Measurements from ENCODE around the gene FXYD7.
"Not testable (repeated sequence)": the region's sequence is repeated elsewhere in the genome, so short reads cannot be mapped to it uniquely, and the experiment has no call there.

Gene FXYD7

DNA sequence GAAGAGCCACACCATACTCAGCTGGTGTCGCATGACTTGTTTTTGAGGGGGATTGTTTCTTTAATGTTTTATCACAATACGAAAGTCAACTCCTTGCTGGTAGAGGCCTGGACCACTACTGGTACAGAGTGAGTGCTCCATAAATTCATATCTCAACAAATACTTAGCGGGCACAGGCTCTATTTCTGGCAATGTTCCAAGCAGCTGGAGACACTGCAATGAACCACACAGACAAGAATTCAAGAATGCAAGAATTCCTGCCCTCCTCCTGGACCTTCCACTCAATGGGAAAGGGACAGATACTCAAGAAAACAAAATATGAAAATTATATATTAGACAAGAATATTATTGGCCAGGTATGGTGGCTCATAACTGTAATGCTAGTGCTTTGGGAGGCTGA lies 6.4 kb downstream of the FXYD7 start:
- no peak overlapping the region for H3K14ac ChIP-seq (ENCODE audit: low read length)
- no peak overlapping the region for H3K4ac ChIP-seq (ENCODE audit: low read depth, low read length)
- no peak overlapping the region for H2AK5ac ChIP-seq (ENCODE audit: low read length)
- H3K23ac ChIP-seq (ENCODE audit: low read length) = no peak overlapping the region
- H2BK12ac ChIP-seq (ENCODE audit: low read length) = no peak overlapping the region
- no peaks in the 10 kb centered on the region for H3K36me3 ChIP-seq (ENCODE audit: control insufficient read depth in 1 of 2, insufficient read depth in 2 of 2, low read length in 2 of 2)
- H4K8ac ChIP-seq (ENCODE audit: low read depth, low read length) = no peak overlapping the region
- no peaks in the 10 kb centered on the region for H3K79me2 ChIP-seq (ENCODE audit: control insufficient read depth, insufficient read depth, low read length, poor library complexity)
- H3K18ac ChIP-seq (ENCODE audit: low read length) = no peak overlapping the region
- DNase-seq = peak in 1 of 2 donors; percentile 55
- no peak overlapping the region for H4K12ac ChIP-seq (ENCODE audit: low read depth, low read length)
- H3K4me3 ChIP-seq (ENCODE audit: low read depth, low read length) = no peak overlapping the region
- H3K9me3 ChIP-seq (ENCODE audit: insufficient read depth, low read depth, low read length) = peaks cover 2% of the 10 kb centered on the region
- no peak overlapping the region for H4K91ac ChIP-seq (ENCODE audit: low read depth, low read length)
- no peak overlapping the region for H3K27ac ChIP-seq (ENCODE audit: low read depth, low read length)
- H2AFZ ChIP-seq (ENCODE audit: insufficient read depth, low read length, poor library complexity) = no peak overlapping the region
- peaks cover 4 to 11% of the 10 kb centered on the region in 2 experiments for H3K4me1 ChIP-seq (ENCODE audit: control insufficient read depth in 1 of 2, insufficient read depth in 2 of 2, low read length in 2 of 2)
- WGBS (ENCODE audit: extremely low coverage, insufficient coverage, insufficient read length) = no CpG with 5 or more reads among the region's 3 CpGs
- no peak overlapping the region for H2BK5ac ChIP-seq (ENCODE audit: low read depth, low read length, poor library complexity)
- H3K27me3 ChIP-seq (ENCODE audit: insufficient read depth, low read length) = no peaks in the 10 kb centered on the region
- no peak overlapping the region for H3K9ac ChIP-seq (ENCODE audit: low read length)
- H3K79me1 ChIP-seq (ENCODE audit: low read length) = peaks cover 5% of the 10 kb centered on the region
- no peak overlapping the region for H3K4me2 ChIP-seq (ENCODE audit: low read length)
- H2BK120ac ChIP-seq (ENCODE audit: insufficient read depth, low read length, poor library complexity) = no peak overlapping the region

DNA sequence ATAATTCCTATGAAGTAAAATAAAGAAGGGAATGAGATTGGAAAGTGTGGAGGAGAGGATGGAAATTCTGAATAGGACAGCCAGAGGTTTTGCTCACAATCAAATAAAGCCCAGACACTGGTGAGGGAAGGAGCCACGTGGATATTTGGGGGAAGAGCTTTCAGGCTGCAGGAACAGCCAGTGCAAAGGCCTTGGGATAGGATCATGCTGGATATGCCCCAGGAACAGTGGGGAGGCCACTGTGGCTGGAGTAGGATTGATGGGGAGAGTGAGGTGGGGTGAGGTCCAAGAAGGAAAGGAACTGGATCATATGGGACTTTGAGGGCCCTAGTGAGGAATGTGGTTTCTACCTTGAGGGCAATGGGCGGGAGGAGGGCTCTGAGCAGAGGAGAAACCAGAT lies 7.4 kb downstream of the FXYD7 start:
- Histone ChIP-seq H3K27me3 (ENCODE audit: insufficient read depth, low read length) (no peaks in the 10 kb centered on the region), H2BK5ac (ENCODE audit: low read depth, low read length, poor library complexity) (no peak overlapping the region), H3K9me3 (ENCODE audit: insufficient read depth, low read depth, low read length) (peaks cover 2% of the 10 kb centered on the region), H3K4ac (ENCODE audit: low read depth, low read length) (no peak overlapping the region), H4K91ac (ENCODE audit: low read depth, low read length) (no peak overlapping the region), H2BK12ac (ENCODE audit: low read length) (no peak overlapping the region), H3K14ac (ENCODE audit: low read length) (no peak overlapping the region), H3K9ac (ENCODE audit: low read length) (no peak overlapping the region), H2AFZ (ENCODE audit: insufficient read depth, low read length, poor library complexity) (no peak overlapping the region), H3K4me2 (ENCODE audit: low read length) (no peak overlapping the region), H4K12ac (ENCODE audit: low read depth, low read length) (no peak overlapping the region), H3K4me3 (ENCODE audit: low read depth, low read length) (no peak overlapping the region), H3K18ac (ENCODE audit: low read length) (no peak overlapping the region), H3K27ac (ENCODE audit: low read depth, low read length) (no peak overlapping the region), H3K79me2 (ENCODE audit: control insufficient read depth, insufficient read depth, low read length, poor library complexity) (peaks cover 3% of the 10 kb centered on the region), H2BK120ac (ENCODE audit: insufficient read depth, low read length, poor library complexity) (no peak overlapping the region), H3K23ac (ENCODE audit: low read length) (no peak overlapping the region), H4K8ac (ENCODE audit: low read depth, low read length) (no peak overlapping the region), H3K4me1 (ENCODE audit: control insufficient read depth in 1 of 2, insufficient read depth in 2 of 2, low read length in 2 of 2) (peaks cover 7 to 14% of the 10 kb centered on the region in 2 experiments), H3K79me1 (ENCODE audit: low read length) (peaks cover 12% of the 10 kb centered on the region), H2AK5ac (ENCODE audit: low read length) (no peak overlapping the region), H3K36me3 (ENCODE audit: control insufficient read depth in 1 of 2, insufficient read depth in 2 of 2, low read length in 2 of 2) (no peaks in the 10 kb centered on the region)
- WGBS (ENCODE audit: extremely low coverage, insufficient coverage, insufficient read length) = no CpG with 5 or more reads among the region's 2 CpGs
- no peak for DNase-seq

- WGBS (ENCODE audit: extremely low coverage, insufficient coverage, insufficient read length) = no CpG with 5 or more reads among the region's 20 CpGs
These were observed 8.4 kb downstream of the FXYD7 start for GRCh38 chr19:35151273-35152065.

DNA sequence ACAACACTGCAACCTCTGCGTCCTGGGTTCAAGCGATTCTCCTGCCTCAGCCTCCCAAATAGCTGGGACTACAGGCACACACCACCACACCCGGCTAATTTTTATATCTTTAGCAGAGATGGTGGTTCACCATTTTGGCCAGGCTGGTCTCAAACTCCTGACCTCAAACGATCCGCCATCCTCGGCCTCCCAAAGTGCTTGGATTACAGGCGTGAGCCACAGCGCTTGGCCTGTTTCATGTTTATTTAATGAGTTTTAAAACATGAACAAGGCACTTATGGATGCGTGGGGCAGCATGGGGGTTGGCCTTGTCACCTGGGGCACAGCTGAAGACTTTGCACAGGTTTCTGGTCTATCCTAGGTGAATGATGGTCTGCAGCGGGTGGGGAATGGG lies 10.1 kb downstream of the FXYD7 start:
- H3K79me2 ChIP-seq (ENCODE audit: control insufficient read depth, insufficient read depth, low read length, poor library complexity); H2AK5ac ChIP-seq (ENCODE audit: low read length); H2BK12ac ChIP-seq (ENCODE audit: low read length); H2AFZ ChIP-seq (ENCODE audit: insufficient read depth, low read length, poor library complexity); H3K36me3 ChIP-seq (ENCODE audit: control insufficient read depth in 1 of 2, insufficient read depth in 2 of 2, low read length in 2 of 2); H3K14ac ChIP-seq (ENCODE audit: low read length); H3K9me3 ChIP-seq (ENCODE audit: insufficient read depth, low read depth, low read length); H4K12ac ChIP-seq (ENCODE audit: low read depth, low read length); H4K8ac ChIP-seq (ENCODE audit: low read depth, low read length); H3K9ac ChIP-seq (ENCODE audit: low read length); H3K27ac ChIP-seq (ENCODE audit: low read depth, low read length); H3K4ac ChIP-seq (ENCODE audit: low read depth, low read length); H3K18ac ChIP-seq (ENCODE audit: low read length); H3K27me3 ChIP-seq (ENCODE audit: insufficient read depth, low read length); H3K4me3 ChIP-seq (ENCODE audit: low read depth, low read length); H2BK120ac ChIP-seq (ENCODE audit: insufficient read depth, low read length, poor library complexity); H3K23ac ChIP-seq (ENCODE audit: low read length); H2BK5ac ChIP-seq (ENCODE audit: low read depth, low read length, poor library complexity); H4K91ac ChIP-seq (ENCODE audit: low read depth, low read length): not testable (repeated sequence)
- Histone ChIP-seq H3K4me2 (ENCODE audit: low read length) (peak overlapping the region; percentile 96), H3K4me1 (ENCODE audit: control insufficient read depth in 1 of 2, insufficient read depth in 2 of 2, low read length in 2 of 2) (peaks cover 9 to 21% of the 10 kb centered on the region in 2 experiments), H3K79me1 (ENCODE audit: low read length) (peaks cover 12% of the 10 kb centered on the region)
- WGBS (ENCODE audit: extremely low coverage, insufficient coverage, insufficient read length) = no CpG with 5 or more reads among the region's 10 CpGs
- DNase-seq = peak in 1 of 2 donors; percentile 23

More at GRCh38 chr19:35151273-35152065, 8.4 kb downstream of the FXYD7 start:
- H4K8ac ChIP-seq (ENCODE audit: low read depth, low read length) = no peak overlapping the region
- no peak overlapping the region for H3K4me2 ChIP-seq (ENCODE audit: low read length)
- H3K18ac ChIP-seq (ENCODE audit: low read length) = no peak overlapping the region
- peaks cover 9 to 21% of the 10 kb centered on the region in 2 experiments for H3K4me1 ChIP-seq (ENCODE audit: control insufficient read depth in 1 of 2, insufficient read depth in 2 of 2, low read length in 2 of 2)
- H2BK12ac ChIP-seq (ENCODE audit: low read length) = no peak overlapping the region
- H3K79me2 ChIP-seq (ENCODE audit: control insufficient read depth, insufficient read depth, low read length, poor library complexity) = peaks cover 3% of the 10 kb centered on the region
- H3K14ac ChIP-seq (ENCODE audit: low read length) = no peak overlapping the region
- no peak overlapping the region for H3K4ac ChIP-seq (ENCODE audit: low read depth, low read length)
- peaks cover 2% of the 10 kb centered on the region for H3K9me3 ChIP-seq (ENCODE audit: insufficient read depth, low read depth, low read length)
- no peak overlapping the region for H3K4me3 ChIP-seq (ENCODE audit: low read depth, low read length)
- no peak overlapping the region for H2AK5ac ChIP-seq (ENCODE audit: low read length)
- H3K27me3 ChIP-seq (ENCODE audit: insufficient read depth, low read length) = no peaks in the 10 kb centered on the region
- DNase-seq = peak; percentile 77 to 84
- H2BK120ac ChIP-seq (ENCODE audit: insufficient read depth, low read length, poor library complexity) = no peak overlapping the region
- H3K36me3 ChIP-seq (ENCODE audit: control insufficient read depth in 1 of 2, insufficient read depth in 2 of 2, low read length in 2 of 2) = no peaks in the 10 kb centered on the region
- H3K23ac ChIP-seq (ENCODE audit: low read length) = no peak overlapping the region
- peaks cover 12% of the 10 kb centered on the region for H3K79me1 ChIP-seq (ENCODE audit: low read length)
- H4K91ac ChIP-seq (ENCODE audit: low read depth, low read length) = no peak overlapping the region
- H3K27ac ChIP-seq (ENCODE audit: low read depth, low read length) = no peak overlapping the region
- no peak overlapping the region for H3K9ac ChIP-seq (ENCODE audit: low read length)
- no peak overlapping the region for H2AFZ ChIP-seq (ENCODE audit: insufficient read depth, low read length, poor library complexity)
- H4K12ac ChIP-seq (ENCODE audit: low read depth, low read length) = no peak overlapping the region
- H2BK5ac ChIP-seq (ENCODE audit: low read depth, low read length, poor library complexity) = no peak overlapping the region

Data from trophoblast cell (in vitro differentiated cells and primary cell).